A673 (cell line): ENCODE results near the gene ATG10.

Experiments used
- CTCF ChIP-seq: fragments of 300-800, 200-600 bp; sonication (generic); conservative IDR thresholded peaks from 2 replicates; pipeline ENCODE4 v1.5.1; 2017; ENCODE audit warnings: low read depth, mild to moderate bottlenecking, antibody characterized with exemption, low read length, moderate library complexity, mixed read lengths
- EZH2 ChIP-seq: fragments of 200-600 bp; sonication (generic); IDR thresholded peaks from 2 replicates; pipeline ENCODE4 v1.6.1; 2017; ENCODE audit warnings: borderline replicate concordance, low read depth, mild to moderate bottlenecking, mixed read lengths, antibody characterized with exemption, low read length; ENCODE audit not compliant: poor library complexity, severe bottlenecking

GRCh38 chr5:81972492-81972783 lies 615 bp downstream of the ATG10 start:
- TF ChIP-seq CTCF (no peak), EZH2 (no peak)
